Measurements from ENCODE around the gene TPH2. TPM values are rescaled to one million over a fixed set of nuclear protein-coding genes. Genes with fewer than 3 reads are reported as not detected.

Gene TPH2
- total RNA-seq, 1 donor from 2014 or later = not detected

DNA sequence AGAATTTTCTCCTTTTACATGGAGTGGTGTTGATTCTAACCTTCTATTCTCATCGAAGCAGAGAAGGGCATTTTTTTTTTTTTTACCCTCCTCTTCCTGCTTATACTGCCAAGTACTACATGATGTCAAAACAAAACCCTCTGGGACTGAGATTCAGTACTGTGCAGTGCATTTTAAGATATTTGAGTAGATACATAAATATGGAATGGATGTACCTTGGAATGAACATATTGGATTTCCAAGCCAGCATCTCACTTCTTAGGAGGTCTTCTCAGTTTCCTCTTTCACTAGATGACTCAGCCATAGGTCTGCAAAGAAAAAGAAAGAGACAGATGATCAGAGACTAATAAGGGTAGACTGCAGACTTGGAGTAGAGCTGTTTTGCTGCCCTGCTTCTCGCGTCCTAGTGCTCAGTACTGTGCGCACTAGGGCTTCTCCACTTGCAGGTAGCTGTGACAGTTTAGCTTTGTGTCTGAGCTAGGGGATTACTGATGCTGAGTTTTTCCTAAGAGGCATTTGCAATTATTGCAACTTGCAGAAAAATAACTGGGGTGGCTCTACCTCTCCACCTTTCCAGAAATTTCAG is 20.4 kb downstream of the TPH2 start:
- no peak for DNase-seq

DNA sequence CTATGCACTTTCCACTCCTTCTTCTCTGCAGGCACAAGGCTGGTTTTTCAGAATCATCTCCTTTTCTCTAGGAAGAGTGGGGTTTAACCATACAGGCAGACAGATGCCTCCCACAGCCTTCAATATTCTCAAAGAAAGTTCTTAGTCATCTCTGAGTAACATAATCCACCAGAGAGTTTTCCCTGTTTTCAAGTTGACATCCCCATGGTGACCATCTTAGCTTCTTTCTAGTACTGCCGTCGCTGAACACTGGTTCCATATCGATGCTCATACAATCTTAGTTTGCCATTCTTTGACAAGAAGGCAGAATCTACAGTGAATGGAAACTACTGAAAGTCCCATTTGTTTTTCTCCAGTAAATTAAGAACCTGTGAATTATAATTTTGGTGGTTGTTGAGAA is 28.6 kb downstream of the TPH2 start:
- no peak for DNase-seq

DNA sequence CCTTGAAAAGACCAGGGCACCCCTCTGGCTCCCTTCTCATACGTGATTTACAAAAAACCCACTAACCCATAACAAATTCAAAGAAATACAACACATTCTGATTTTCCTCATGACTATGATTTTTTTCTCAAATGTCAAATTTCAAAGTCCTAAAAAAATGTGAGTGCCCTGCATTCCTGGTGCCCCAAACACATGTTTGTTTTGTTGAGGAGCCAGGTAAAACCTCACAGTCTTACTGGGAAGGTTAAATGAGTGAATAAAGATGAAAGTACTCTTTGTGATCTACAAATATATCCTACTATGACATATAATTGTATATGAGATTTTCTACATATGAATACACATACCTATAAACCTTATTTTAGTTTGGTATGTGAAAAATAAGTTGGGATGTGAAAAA is 30.7 kb downstream of the TPH2 start:
- DNase-seq = no peak

DNA sequence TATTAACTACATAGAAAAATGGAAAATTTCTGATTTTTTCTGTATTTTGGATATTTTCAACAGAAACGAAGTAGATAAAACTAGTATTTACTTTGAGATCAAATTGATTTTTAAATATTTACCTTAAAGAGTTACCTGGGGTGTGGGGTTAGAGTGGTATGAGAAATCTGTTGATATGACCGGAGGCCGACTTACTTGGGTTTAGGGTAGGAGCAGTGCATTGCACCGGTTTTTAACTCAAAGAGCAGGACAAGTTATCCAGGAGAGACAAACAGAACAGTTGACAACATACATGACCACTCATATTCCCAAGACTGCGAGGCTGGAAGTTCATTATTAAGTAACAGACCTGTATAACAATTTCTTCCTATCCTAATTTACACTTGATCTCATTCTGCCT is 31.4 kb downstream of the TPH2 start:
- no peak for DNase-seq

DNA sequence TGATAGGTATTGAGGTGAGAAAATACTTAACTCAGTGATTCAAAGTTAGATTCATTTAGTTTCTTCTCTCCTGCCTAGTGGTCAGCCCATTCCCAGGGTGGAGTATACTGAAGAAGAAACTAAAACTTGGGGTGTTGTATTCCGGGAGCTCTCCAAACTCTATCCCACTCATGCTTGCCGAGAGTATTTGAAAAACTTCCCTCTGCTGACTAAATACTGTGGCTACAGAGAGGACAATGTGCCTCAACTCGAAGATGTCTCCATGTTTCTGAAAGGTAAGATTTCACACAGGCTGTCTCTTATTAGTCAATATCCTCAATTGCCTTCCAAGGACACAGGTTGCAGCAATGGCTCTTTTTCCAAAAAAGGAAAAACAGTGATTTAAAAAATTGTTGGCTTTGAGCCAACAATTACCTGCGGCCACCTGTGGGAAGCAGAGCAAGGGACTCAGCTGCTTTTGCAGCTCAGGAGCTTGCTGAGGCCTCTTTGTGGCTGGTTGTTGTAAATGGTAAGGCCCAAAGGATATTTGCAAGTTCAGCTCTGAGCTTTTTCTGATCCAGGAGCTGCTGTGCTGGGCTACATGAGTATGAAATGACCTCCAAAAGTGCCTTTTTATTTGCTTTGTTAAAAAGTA is 33.9 kb downstream of the TPH2 start:
- DNase-seq = no peak

DNA sequence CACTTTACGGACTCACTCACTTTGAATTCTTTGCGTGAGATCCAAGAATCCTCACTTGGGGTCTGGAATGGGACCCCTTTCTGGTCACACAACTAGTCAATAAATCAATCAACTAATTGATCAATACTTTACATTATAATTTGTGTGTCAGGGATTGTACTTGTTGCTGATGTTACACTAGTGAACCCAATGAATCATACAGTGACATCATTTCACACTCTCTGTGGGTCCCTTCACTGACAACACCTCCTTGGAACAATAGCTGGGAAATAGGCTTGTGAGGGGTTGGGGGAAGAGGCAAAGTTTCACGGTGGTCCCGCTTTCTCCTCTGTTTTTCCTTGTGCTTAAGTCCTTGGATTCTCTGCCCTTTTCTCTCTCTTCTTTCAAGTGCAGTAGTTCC is 35.0 kb downstream of the TPH2 start:
- no peak for DNase-seq

DNA sequence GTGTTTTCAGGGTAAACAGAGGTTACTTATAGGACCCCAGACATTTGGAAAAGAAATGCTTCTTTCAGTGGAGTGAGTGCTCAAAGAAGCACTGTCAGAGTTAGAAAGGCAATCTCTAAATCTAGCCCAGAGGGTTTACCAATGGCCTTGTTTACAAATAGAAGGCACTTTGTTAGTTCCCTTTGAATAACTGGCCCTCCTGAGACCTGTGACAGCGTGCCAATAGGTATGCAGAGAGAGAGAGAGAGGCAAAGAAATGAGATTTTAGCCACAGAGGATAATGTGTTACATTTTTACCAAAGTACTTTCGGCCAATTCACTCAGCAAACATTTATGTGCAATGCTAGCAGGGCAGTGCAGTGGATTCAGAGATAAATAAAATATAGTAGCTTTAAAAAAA is 41.9 kb downstream of the TPH2 start:
- no peak for DNase-seq

DNA sequence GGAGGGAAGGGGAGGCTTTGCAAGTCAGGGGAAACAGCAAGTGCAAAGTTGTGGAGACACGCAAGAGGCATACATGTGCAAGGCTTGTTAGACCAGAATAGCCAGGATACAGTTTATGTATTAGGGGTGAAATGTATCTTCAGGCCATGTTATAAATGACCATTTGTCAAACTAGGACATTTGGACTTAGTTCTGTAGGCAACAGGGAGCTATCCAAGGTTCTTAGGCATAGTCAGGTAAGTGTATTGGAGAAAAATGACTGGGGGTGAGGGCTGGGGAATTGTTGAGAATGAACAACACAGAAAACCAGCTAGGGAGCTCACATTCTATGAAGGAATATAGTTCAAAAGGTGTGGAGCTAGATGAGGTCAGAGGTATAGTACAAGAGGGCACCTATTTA is 42.5 kb downstream of the TPH2 start:
- no peak for DNase-seq

DNA sequence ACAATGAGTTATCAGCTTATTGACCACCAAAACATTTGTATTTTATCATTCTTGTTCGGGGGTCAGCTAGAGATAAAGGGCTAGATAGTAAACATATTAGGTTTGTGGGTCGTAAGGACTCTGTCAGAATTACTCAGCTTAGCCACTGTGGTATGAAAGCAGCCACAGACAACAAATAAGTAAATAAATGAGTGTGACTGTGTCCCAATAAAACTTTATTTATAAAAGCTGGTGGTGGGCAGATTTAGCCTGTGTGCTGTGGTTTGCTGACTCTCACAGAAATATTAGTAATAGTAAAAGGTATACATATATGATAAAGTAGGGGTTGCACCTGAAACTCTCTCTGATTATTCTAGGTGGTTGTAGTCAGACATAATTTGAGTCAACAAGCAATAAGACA is 56.1 kb downstream of the TPH2 start:
- no peak for DNase-seq

DNA sequence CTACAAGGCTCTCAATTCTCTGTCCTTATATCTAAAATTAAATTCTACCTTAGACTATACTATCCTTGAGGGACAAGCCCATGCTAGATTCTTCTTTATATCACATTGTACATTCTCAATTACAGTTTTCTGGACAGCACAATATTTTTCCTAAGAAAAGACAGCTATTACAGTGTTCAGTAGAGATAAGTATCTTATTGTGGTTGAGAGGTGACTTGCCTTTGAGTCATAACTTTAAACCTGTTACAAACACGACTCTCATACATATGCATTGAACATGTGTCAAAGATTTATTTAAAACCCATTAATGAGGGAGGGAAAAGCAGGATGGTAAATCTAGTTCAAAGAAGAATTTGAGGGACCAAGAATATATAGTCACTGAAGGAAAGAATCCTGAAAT is 61.1 kb downstream of the TPH2 start:
- DNase-seq = no peak

DNA sequence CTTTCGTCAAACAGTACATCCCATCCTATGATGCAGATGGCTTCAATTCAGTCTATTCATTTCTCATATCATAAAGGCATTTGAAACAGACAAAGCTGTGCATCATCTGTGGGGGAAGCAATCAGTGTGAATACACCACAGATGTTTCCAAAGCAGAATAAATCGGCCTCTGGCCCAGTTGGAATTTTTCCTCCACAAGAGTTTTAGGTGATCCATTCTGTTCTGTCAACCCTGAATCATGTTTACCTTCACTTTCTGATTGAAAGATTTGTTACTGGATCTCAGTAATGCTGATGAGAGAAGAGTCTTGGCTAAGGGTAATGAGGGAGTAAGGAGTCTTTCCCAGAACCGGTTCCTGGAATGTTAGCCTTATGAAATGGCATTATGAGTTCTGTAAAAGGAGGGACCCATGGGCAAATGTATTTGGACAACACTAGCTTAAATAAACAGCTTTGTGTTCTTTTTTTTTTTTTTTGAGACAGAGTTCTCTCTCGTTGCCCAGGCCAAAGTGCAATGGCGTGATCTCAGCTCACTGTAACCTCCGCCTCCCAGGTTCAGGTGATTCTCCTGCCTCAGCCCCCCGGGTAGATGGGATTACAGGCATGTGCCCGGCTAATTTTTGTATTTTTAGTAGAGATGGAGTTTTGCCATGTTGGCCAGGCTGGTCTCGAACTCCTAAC is 62.5 kb downstream of the TPH2 start:
- DNase-seq = no peak

DNA sequence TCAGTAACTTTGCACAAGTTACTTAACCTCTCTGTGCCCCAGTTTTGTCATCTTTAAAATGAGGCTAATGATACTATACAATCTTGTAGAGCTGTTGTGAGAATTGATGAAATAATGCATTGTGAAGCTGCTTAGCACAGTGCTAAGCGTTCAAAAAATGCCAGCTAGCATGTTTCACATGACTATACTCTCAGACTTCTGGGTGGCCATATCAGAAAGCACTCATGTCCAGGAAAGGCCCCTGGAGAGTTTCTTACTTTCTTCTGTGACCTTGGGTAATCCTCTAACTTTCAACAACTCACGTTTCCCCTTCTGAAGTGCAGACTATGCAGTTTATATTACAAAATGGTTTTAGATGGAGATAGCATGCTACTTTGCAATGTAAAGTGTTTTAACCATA is 68.1 kb downstream of the TPH2 start:
- no peak for DNase-seq

DNA sequence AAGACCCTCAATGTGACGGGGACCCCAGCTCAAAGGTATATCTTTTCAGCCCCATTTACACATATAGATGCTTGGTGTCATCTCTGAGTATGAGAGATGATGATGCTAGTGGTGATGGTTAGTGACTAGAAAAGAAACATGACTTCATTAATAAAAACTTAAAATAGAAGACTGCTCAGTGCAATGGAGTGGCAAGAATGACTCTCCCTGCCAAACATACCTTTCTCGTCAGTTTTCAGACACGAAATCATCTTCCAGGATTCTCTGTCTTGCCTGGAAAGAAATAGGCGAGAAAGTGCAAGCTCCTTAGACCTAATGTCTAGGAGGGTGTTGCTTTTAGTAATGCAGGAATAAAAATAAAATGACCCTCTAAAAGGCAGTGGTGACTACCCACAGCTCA is 71.7 kb downstream of the TPH2 start:
- no peak for DNase-seq

DNA sequence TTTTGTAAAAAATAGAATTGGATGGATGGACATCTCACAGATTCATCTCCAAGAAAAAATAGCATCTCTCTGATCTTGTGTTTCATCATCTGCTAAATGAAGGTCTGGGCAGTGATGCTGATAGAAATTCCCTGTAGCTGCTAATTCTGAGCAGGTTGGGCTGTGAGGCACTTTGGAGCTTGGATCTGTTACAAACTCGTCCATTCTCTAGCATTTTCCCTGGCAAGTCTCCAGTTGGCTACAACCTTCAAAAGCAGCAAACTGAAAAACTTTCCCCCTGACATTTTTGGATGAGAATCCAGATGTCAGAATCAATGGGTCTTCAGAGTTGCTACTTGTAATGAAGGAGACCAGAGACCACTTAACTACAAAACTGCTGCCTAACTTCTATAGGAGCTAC is 72.7 kb downstream of the TPH2 start:
- DNase-seq = no peak

DNA sequence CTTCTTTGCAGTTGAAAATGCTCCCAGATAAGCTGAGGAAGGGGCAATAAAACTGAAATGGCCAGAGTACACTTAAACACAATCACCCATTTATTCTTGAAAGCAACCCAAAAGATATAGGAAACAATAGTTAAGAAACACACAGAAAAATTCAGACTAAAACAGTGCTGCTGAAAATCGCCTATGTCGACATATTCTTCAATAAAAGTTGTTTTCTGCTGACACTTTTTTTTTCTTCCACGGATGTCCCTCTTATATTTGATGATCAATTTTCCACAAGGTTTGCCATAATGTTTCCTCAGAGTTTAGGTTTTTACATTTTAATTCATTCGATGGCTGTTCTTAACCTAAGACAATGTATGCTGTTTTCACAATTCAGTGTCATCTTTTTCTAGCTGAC is 74.2 kb downstream of the TPH2 start:
- DNase-seq = no peak

DNA sequence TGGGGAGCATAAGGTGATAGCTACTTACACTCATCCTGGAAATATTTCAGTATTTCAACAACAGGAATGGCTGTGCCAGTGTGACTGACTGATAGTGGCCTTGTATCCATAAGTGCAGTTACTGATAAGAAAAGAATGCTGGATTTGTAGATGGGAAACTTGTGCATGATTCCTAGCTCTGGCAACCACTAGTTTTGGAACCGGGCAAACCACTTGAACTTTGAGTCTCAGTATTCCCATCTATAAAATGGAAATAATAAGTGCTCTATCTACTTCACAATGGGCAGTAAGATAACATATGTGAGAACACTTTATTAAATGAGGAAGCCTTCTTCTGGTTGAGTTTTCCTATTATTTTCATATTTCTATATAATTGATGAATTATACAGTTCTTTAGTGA is 77.2 kb downstream of the TPH2 start:
- DNase-seq = no peak

DNA sequence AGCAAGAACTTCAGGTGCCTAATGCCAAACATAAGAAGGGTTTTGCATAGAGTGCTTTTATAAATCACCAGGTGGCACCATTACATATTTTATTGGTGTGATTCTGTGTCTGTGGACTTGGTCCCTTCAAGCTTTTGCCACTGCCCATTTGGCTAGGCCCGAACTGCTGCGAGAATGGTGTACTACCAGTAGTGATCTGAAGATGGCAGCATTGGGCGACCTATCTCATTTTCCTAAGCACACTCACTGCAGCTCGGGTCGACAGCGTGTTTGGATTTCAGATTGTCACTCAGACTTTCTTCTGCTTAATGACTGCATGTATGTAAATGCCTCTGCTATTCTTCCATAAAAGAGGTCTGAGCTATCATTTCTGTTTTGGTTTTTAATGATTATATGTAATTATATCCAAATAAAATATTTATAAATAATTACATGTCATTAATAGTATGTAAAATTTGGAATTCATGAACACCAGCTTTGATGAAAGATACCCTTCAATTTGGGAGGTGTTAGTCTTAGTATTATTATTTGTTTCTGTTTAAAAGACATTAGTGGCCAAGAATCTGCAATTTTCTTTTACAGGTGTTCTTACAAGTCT is 78.5 kb downstream of the TPH2 start:
- DNase-seq = peak; percentile 89

DNA sequence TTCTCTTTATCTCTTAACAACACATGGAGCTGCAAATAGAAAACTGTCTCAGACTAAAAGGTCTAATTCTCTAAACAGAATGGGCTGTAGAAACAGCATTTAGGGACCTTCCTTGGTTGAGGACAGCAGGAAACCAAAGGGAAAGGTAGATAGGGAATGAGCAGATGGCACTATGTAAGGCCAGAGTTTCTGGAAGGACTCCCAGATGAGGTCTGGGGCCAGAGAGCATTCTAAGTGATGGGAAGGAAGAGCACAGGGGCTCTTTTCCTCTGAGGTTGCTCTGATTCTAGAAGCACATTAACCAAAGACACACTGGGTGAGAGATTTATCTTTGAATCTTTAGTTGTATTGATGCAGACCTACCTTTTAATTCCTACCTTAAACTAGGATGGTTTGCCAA is 79.4 kb downstream of the TPH2 start:
- DNase-seq = no peak

DNA sequence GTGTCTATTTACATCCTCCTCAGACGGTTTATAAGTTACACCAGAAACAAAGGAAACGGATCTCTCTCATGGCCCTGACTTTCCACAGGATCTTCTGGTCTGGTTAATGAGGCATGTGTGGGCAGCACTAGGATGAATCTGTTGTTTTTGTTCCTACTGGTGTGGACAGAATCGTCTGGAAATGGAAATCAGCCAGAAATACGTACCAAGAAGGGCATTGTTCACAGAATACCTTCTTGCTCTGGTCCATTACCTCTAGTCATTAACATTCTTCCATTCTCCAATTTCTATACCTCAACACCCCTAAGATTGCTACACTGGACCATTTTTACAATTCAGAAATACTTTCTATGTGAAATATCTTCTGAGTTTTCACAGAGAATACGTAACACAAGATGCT is 86.0 kb downstream of the TPH2 start:
- no peak for DNase-seq

DNA sequence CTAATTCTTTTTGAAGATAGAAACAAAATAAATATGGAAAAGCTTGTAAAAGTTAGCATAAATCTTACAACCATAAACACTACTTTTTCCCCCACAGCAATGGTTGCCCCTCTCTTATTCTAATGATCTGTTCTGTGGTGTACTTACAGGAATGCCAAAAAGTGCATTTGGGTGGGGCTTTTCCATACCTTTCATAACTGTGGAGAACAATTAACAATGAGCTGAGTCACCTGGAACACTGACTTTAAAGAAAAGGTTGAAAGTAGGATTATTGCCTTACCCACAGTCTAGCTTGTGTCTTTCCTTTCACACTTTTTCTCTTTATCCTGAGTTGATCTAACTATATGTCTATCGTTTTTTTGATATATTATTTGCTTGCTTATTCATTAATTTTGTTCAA is 86.9 kb downstream of the TPH2 start:
- no peak for DNase-seq

DNA sequence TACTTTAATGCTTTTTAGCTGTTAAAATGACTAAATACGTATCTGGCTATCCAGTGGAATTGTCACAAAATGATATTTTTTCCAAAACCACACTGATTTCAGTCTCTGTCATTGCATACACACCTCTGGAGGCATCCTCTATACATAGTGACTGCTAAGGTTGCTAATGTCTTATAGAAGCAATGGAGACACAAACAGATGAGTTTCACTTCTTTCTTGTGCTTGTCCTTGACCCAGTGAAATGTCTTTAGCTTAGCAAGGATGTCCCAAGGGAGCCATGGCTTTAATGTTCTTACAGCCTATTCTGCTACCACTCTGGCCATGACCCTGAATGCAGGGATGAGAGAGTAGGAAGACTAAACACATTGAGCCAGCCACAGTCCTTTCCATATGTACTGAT is 90.3 kb downstream of the TPH2 start:
- no peak for DNase-seq

DNA sequence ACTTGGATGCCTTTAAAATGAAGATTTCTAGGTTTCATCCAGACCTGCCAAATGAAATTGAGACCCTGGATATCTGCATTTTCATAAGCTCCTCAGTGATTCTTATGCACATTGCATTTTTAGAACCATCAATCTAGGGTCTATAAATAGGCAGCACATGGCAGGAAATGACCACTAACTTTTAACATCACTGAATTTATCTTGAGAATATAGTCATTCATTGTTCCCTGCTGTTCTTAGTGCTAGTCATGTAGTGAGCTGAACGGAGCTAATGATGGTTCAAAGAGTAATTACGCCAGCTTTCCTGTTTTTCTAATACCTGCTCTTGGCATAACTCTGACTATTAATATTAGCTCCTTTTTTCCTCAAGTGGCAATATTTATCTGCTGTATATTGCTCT is 91.6 kb downstream of the TPH2 start:
- peak; percentile 4 for DNase-seq

DNA sequence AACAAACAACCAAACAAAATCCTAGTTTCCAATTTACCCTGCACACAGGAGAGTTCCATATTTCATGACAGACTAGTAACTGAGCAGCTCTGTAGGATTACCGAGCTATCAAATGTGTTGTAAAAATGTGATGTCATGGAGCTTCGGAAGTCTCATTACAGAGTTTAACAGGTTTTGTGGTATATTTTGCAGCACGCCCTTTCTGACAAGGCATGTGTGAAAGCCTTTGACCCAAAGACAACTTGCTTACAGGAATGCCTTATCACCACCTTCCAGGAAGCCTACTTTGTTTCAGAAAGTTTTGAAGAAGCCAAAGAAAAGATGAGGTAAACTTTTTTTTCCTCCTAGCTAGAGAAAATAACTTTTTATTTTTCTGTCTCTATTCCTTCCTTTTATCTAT is 92.4 kb downstream of the TPH2 start:
- DNase-seq = no peak

DNA sequence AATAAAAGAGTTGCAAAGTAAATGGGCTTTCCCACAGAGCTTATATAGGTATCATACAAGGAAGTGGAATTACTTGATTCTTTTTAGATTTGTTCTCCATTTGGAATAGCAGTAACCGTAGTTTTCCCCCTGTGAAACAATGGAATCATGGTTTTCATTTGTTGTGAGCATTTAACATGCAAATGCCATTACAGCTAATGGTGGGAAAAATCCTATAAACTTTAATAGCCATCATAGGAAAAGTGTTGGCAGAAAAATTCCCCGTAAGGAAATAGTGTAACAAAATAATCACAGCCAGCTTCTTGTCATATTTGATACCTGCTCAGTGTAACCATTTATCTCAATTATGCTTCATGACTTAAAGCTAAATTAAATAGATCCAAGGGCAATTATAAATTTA is 95.3 kb downstream of the TPH2 start:
- DNase-seq = no peak
